Endothelial cell of umbilical vein (primary cell): Measurements from ENCODE around the gene ZNF585A. TPM values are rescaled to one million over a fixed set of nuclear protein-coding genes. Genes with fewer than 3 reads are reported as not detected.

ENCODE experiments used
- Bru-seq: library from RNA; stranded (reverse); fragments of 400-500 nt; gene quantifications from one replicate; lab custom pipeline; 2021; lab: Mats Ljungman, UMichigan
- BruChase-seq, 2 experiments: library from RNA; stranded (reverse); fragments of 400-500 nt; gene quantifications; one replicate each; lab custom pipeline; 2021; lab: Mats Ljungman, UMichigan
- BruUV-seq: library from RNA; stranded (reverse); fragments of 400-500 nt; replicated peaks from 2 replicates; lab custom pipeline; 2021; lab: Mats Ljungman, UMichigan
- CTCF ChIA-PET: fragments of 300-600, 350-600 bp; sonication (Branson Sonifier 250); formaldehyde crosslinking; loops from one replicate; lab custom pipeline; 2021; ENCODE audit warnings: antibody characterized with exemption, inconsistent platforms; lab: Charles Lee
- POLR2A ChIA-PET: fragments of 300-600, 350-600 bp; sonication (Branson Sonifier 250); formaldehyde crosslinking; loops from one replicate; lab custom pipeline; 2021; ENCODE audit warnings: antibody characterized with exemption, inconsistent platforms; lab: Charles Lee
- DNase-seq: peaks from one replicate; pipeline ENCODE4 v3.0.0-alpha.2; 2011; ENCODE audit warnings: low read depth, low spot score
- FAIRE-seq: peaks from 2 replicates; lab custom pipeline; 2011; peaks lifted over from hg19 to GRCh38; lab: Jason Lieb, UNC
- H2AFZ ChIP-seq: 2 replicates; pipeline ENCODE4 v1.6.0; 2012; ENCODE audit warnings: low read depth, low read length, control low read depth, inconsistent platforms
- H3K27ac ChIP-seq: 2 replicates; pipeline ENCODE4 v1.5.1; 2011; ENCODE audit warnings: low read depth, mild to moderate bottlenecking, control low read depth, low read length, moderate library complexity; ENCODE audit not compliant: insufficient read depth
- H3K27me3 ChIP-seq, 2 experiments: 2 replicates each; pipeline versions ENCODE4 v1.6.0 to v1.6.1; 2011; ENCODE audit warnings: low read length in 2 of 2, mixed read lengths in 1 of 2; ENCODE audit not compliant: control insufficient read depth in 2 of 2, insufficient read depth in 2 of 2
- H3K36me3 ChIP-seq, 2 experiments: 2 replicates in 1 of 2; 3 replicates in 1 of 2; pipeline ENCODE4 v1.5.1; 2011; ENCODE audit warnings: low read length in 2 of 2, mild to moderate bottlenecking in 1 of 2, moderate library complexity in 1 of 2; ENCODE audit not compliant: control insufficient read depth in 2 of 2, insufficient read depth in 2 of 2; ENCODE audit errors: extremely low read depth in 1 of 2
- H3K4me1 ChIP-seq: 3 replicates; pipeline ENCODE4 v1.5.1; 2011; ENCODE audit warnings: mild to moderate bottlenecking, low read length; ENCODE audit not compliant: control insufficient read depth, insufficient read depth; ENCODE audit errors: extremely low read depth
- H3K4me2 ChIP-seq: 2 replicates; pipeline ENCODE4 v1.6.1; 2011; ENCODE audit warnings: low read length, control low read depth, mixed read lengths; ENCODE audit not compliant: insufficient read depth
- H3K4me3 ChIP-seq, 3 experiments: fragments of 200-600 bp in 1 of 3; sonication (generic), shearing (Covaris generic) in 1 of 3; replicated peaks in 1 of 3; 2 replicates each; pipeline ENCODE4 v1.5.1; 2011 to 2016; ENCODE audit warnings: control low read depth in 3 of 3, low read length in 3 of 3, mild to moderate bottlenecking in 2 of 3, inconsistent platforms in 1 of 3, low read depth in 1 of 3, moderate library complexity in 1 of 3; ENCODE audit not compliant: insufficient read depth in 1 of 3
- H3K79me2 ChIP-seq: 2 replicates; pipeline ENCODE4 v1.6.0; 2012; ENCODE audit warnings: low read length, inconsistent platforms; ENCODE audit not compliant: control insufficient read depth, insufficient read depth
- H3K9ac ChIP-seq: replicated peaks from 2 replicates; pipeline ENCODE3; 2011; ENCODE audit warnings: low read length, control low read depth; ENCODE audit not compliant: insufficient read depth; ENCODE audit errors: extremely low read depth
- H3K9me1 ChIP-seq: replicated peaks from 3 replicates; pipeline ENCODE4 v1.6.0; 2011; ENCODE audit warnings: mild to moderate bottlenecking, low read length; ENCODE audit not compliant: control insufficient read depth, insufficient read depth; ENCODE audit errors: extremely low read depth
- H3K9me3 ChIP-seq: replicated peaks from 2 replicates; pipeline ENCODE4 v1.5.1; 2012; ENCODE audit warnings: low read length, inconsistent platforms; ENCODE audit not compliant: control insufficient read depth, insufficient read depth
- H4K20me1 ChIP-seq: replicated peaks from 2 replicates; pipeline ENCODE3; 2011; ENCODE audit warnings: mild to moderate bottlenecking, low read length; ENCODE audit not compliant: control insufficient read depth, insufficient read depth; ENCODE audit errors: extremely low read depth
- EZH2 ChIP-seq: IDR thresholded peaks from 2 replicates; pipeline ENCODE4 v1.6.1; 2012; ENCODE audit warnings: borderline replicate concordance, low read depth, mild to moderate bottlenecking, moderate library complexity, low read length, inconsistent platforms; ENCODE audit not compliant: severe bottlenecking
- FOS ChIP-seq: IDR thresholded peaks from 2 replicates; pipeline ENCODE4 v1.6.1; 2011; ENCODE audit warnings: mild to moderate bottlenecking, low read length, moderate library complexity, borderline replicate concordance; ENCODE audit not compliant: insufficient read depth
- GATA2 ChIP-seq: IDR thresholded peaks from 2 replicates; pipeline ENCODE4 v1.7.0; 2011; ENCODE audit warnings: low read depth, mild to moderate bottlenecking, moderate library complexity, mixed read lengths, low read length; ENCODE audit not compliant: insufficient read length, insufficient read depth
- JUN ChIP-seq: IDR thresholded peaks from 2 replicates; pipeline ENCODE4 v1.6.1; 2011; ENCODE audit warnings: borderline replicate concordance, low read depth; ENCODE audit not compliant: insufficient read length, insufficient read depth
- MYC ChIP-seq: IDR thresholded peaks from one replicate; pipeline ENCODE4 v1.6.1; 2011; ENCODE audit warnings: mild to moderate bottlenecking, low read depth, low read length
- POLR2A ChIP-seq: IDR thresholded peaks from 2 replicates; pipeline ENCODE4 v1.6.1; 2012; ENCODE audit warnings: low read depth, mild to moderate bottlenecking, control low read depth, low read length
- POLR2AphosphoS5 ChIP-seq: IDR thresholded peaks from 2 replicates; pipeline ENCODE4 v1.6.1; 2012; ENCODE audit warnings: low read depth, mild to moderate bottlenecking, control low read depth, low read length, moderate library complexity; ENCODE audit not compliant: insufficient read depth
- dilution Hi-C: fragments of 300-500 bp; cut with MboI; formaldehyde crosslinking; loops from one replicate; pipeline ENCODE4 v1.15.0; 2019; ENCODE audit warnings: low sequenced_read_pairs; ENCODE audit not compliant: extremely low pct_ligation_motif_present
- intact Hi-C: fragments of 100-400 bp; cut with micrococcal nuclease; formaldehyde crosslinking; loops from one replicate; pipeline ENCODE4 v1.10.0; 2022
- long read RNA-seq: library from polyadenylated mRNA; stranded (forward); transcript quantifications from one replicate; pipeline ENCODE4 v2.0.0, GENCODE V29; 2021
- polyA minus RNA-seq, 3 experiments: library from RNA; depleted of rRNA, polyadenylated mRNA; stranded (reverse); fragments of >200 nt; gene quantifications; 1 replicate in 1 of 3; 2 replicates in 2 of 3; pipeline ENCODE4 v1.2.3, GENCODE V29; 2011
- polyA plus RNA-seq, 4 experiments: library from polyadenylated mRNA; depleted of rRNA in 3 of 4; stranded (reverse) in 3 of 4; unstranded in 1 of 4; fragments of >200 nt; gene quantifications; 2 replicates each; pipeline versions ENCODE4 v1.2.1 to v1.2.3, GENCODE V29; 2011 to 2012; ENCODE audit warnings: missing spikeins in 1 of 4
- total RNA-seq: library from RNA; stranded (reverse); gene quantifications from 2 replicates; pipeline ENCODE4 v1.2.3, GENCODE V29; 2021
- TF ChIP-seq, protein P1 (sequence below), 2 donors: IDR thresholded peaks; 1 replicate in 1 of 2; 2 replicates in 1 of 2; pipeline ENCODE4 v1.5.1; 2011; ENCODE audit warnings: low read length in 2 of 2, mild to moderate bottlenecking in 2 of 2, moderate library complexity in 2 of 2, control low read depth in 1 of 2, inconsistent platforms in 1 of 2, low read depth in 1 of 2; ENCODE audit not compliant: insufficient read depth in 1 of 2; ENCODE audit errors: extremely low read depth in 1 of 2
- TF ChIP-seq, protein P2 (sequence below): IDR thresholded peaks from 2 replicates; pipeline ENCODE4 v1.6.1; 2011; ENCODE audit not compliant: insufficient read depth, insufficient read length

The ZNF585A gene
- total RNA-seq: 6.0 and 6.7 TPM in 2 replicates
- polyA plus RNA-seq: 4.7 and 6.7 TPM in 2 replicates
- 7.3 and 7.9 TPM in 2 replicates for polyA plus RNA-seq (2011; cell fraction: cytosol; rRNA removed)
- 4.0 TPM in 2 replicates for polyA plus RNA-seq (2011; cell fraction: nucleus; rRNA removed)
- polyA plus RNA-seq (2012): 5.8 and 6.9 TPM in 2 replicates
- polyA minus RNA-seq: 5.4 and 5.9 TPM in 2 replicates
- polyA minus RNA-seq (2011; cell fraction: cytosol; rRNA and poly(A)+ RNA removed): 0.72 TPM
- 1.5 and 2.0 TPM in 2 replicates for polyA minus RNA-seq (2011; cell fraction: nucleus; rRNA and poly(A)+ RNA removed)
- percentile 41 among the genes with signal in this experiment for Bru-seq, nascent RNA
- BruChase-seq, experiment 1, labeled RNA remaining after a 6-hour chase: percentile 42 among the genes with signal in this experiment
- percentile 49 among the genes with signal in this experiment for BruChase-seq, experiment 2, labeled RNA remaining after a 2-hour chase
- long read RNA-seq, full-length matches to known transcripts: 17 of 17 reads
- long read RNA-seq, partial matches to known transcripts: 0 of 17 reads
- long read RNA-seq, other reads (novel, unspliced or antisense): 0 of 17 reads

DNA sequence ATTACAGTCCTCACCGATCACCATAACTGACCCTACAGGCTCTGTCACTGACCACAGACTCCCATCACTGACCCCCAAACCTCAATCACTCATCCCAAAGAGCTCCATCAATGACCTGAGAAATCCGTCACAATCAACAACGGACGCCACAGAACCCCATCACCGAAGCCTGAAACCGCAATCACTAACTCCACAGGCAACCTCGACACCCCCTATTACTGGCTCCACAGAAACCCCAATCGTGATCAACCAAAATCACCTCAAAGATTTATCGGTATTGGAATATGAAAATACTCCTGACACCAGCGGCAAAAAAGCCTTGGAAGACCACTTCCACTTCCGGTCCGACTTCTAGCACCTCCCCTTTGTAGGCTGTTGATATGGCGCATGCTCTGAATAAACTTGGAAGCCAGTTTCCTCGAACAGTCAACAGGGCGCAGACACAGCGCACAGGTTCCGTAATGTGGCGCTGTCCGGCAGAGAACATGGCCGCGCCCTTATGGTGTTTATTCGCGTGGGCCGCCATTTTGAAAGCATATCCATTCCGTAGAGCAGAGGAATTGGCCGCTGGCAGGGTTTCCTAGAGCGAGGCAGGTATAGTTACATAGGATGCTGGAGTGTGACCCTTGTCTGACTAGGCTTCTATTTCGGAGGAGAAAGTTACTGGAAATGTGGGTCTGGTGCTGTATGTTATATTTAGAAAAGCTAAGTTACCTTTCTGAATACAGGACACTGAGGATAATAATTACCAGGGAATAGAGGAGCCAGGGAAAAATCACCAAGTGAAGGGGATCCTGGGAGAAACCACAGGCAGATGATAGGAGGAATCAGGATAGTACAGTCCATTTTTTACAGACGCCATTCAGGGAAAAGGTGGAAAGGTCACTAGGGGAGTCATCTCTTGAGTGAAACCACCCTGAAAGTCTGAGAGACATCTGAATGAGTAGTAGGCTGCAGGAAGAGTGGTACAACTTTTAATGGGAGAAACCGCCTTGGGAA lies at the start of gene ZNF585A:
Gene ZNF585A, minus strand, starts transcription at position 328 of the 999 bp plus-strand sequence. CDS start 2,785 bp downstream, outside the sequence.
- Histone ChIP-seq H3K4me2 (peak within 1 kb of the TSS; percentile 86), H3K27me3 (no peaks in the 10 kb centered on the region), H4K20me1 (no peaks in the 10 kb centered on the region), H3K9me3 (no peaks in the 10 kb centered on the region), H3K9ac (peak within 1 kb of the TSS; percentile 75), H3K79me2 (no peaks in the 10 kb centered on the region), H3K36me3 (no peaks in the 10 kb centered on the region), H3K4me3 (peak within 1 kb of the TSS; percentile 49 to 95 (median 81)), H3K4me1 (peaks cover 3% of the 10 kb centered on the region), H3K9me1 (no peaks in the 10 kb centered on the region), H2AFZ (peak within 1 kb of the TSS; percentile 93), H3K27ac (no peak within 1 kb of the TSS)
- TF ChIP-seq EZH2 (no peak), FOS (no peak), POLR2A (peak; percentile 60), MYC (no peak), POLR2AphosphoS5 (no peak), GATA2 (no peak), JUN (no peak)
- TF ChIP-seq, protein P1, sequence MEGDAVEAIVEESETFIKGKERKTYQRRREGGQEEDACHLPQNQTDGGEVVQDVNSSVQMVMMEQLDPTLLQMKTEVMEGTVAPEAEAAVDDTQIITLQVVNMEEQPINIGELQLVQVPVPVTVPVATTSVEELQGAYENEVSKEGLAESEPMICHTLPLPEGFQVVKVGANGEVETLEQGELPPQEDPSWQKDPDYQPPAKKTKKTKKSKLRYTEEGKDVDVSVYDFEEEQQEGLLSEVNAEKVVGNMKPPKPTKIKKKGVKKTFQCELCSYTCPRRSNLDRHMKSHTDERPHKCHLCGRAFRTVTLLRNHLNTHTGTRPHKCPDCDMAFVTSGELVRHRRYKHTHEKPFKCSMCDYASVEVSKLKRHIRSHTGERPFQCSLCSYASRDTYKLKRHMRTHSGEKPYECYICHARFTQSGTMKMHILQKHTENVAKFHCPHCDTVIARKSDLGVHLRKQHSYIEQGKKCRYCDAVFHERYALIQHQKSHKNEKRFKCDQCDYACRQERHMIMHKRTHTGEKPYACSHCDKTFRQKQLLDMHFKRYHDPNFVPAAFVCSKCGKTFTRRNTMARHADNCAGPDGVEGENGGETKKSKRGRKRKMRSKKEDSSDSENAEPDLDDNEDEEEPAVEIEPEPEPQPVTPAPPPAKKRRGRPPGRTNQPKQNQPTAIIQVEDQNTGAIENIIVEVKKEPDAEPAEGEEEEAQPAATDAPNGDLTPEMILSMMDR (IDR thresholded peaks at IDR 0.05; ENCODE audit: extremely low read depth in 1 of 2, insufficient read depth in 1 of 2, low read depth in 1 of 2, low read length in 2 of 2): peak in 1 of 2 donors; percentile 24
- TF ChIP-seq, protein P2, sequence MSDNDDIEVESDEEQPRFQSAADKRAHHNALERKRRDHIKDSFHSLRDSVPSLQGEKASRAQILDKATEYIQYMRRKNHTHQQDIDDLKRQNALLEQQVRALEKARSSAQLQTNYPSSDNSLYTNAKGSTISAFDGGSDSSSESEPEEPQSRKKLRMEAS: no peak
- DNase-seq: peak; percentile 97
- no TSS peak for BruUV-seq
- CTCF ChIA-PET: interaction anchor here (0.6 to 1.3 kb wide), 2 partner anchors 27 to 45 kb away, joined by 5 to 6 read pairs; partner anchors contain the start of gene ZNF383
- dilution Hi-C loops (no loop called here), intact Hi-C loops (loop anchor here (1.0 to 2.0 kb wide), 5 partner anchors 38 to 334 kb away; partner anchors contain the start of genes ZNF383, ZNF420, ZNF568 and ZNF585B)
- POLR2A ChIA-PET: no interaction called here
- FAIRE-seq: peak; percentile 99
